Keratinocyte (primary cell): ENCODE measurements around the gene IGFBP7. TPM values are rescaled to one million over a fixed set of nuclear protein-coding genes. Genes with fewer than 3 reads are reported as not detected.

ENCODE experiments used
- DNase-seq: peaks from one replicate; pipeline ENCODE4 v3.0.0-alpha.2; 2011; ENCODE audit warnings: low read depth, missing footprints, low spot score
- FAIRE-seq: peaks from 2 replicates; lab custom pipeline; 2011; peaks lifted over from hg19 to GRCh38; lab: Jason Lieb, UNC
- H2AFZ ChIP-seq: 2 replicates; pipeline ENCODE4 v1.6.0; 2012; ENCODE audit warnings: low read length, control low read depth, inconsistent platforms; ENCODE audit not compliant: control insufficient read depth
- H3K27ac ChIP-seq: 2 replicates; pipeline ENCODE4 v1.5.1; 2011; ENCODE audit warnings: low read length; ENCODE audit not compliant: control insufficient read depth, insufficient read depth
- H3K27me3 ChIP-seq: 3 replicates; pipeline ENCODE4 v1.6.0; 2011; ENCODE audit warnings: low read length; ENCODE audit not compliant: control insufficient read depth, insufficient read depth; ENCODE audit errors: extremely low read depth
- H3K36me3 ChIP-seq, 2 experiments: 2 replicates in 1 of 2; 3 replicates in 1 of 2; pipeline ENCODE4 v1.5.1; 2011; ENCODE audit warnings: low read length in 2 of 2, mild to moderate bottlenecking in 1 of 2; ENCODE audit not compliant: control insufficient read depth in 2 of 2, insufficient read depth in 2 of 2; ENCODE audit errors: extremely low read depth in 1 of 2
- H3K4me1 ChIP-seq: 3 replicates; pipeline ENCODE4 v1.5.1; 2011; ENCODE audit warnings: low read length; ENCODE audit not compliant: control insufficient read depth, insufficient read depth; ENCODE audit errors: extremely low read depth
- H3K4me2 ChIP-seq: 3 replicates; pipeline ENCODE4 v1.6.0; 2011; ENCODE audit warnings: low read depth, low read length; ENCODE audit not compliant: control insufficient read depth, insufficient read depth; ENCODE audit errors: extremely low read depth
- H3K4me3 ChIP-seq, 3 experiments: fragments of 200-600 bp in 1 of 3; sonication (generic) in 1 of 3; 2 replicates in 2 of 3; 3 replicates in 1 of 3; pipeline ENCODE4 v1.5.1; 2011 to 2016; ENCODE audit warnings: low read length in 3 of 3, mild to moderate bottlenecking in 3 of 3, control low read depth in 2 of 3, inconsistent platforms in 1 of 3, low read depth in 1 of 3, mixed read lengths in 1 of 3, mixed run types in 1 of 3, moderate library complexity in 1 of 3; ENCODE audit not compliant: control insufficient read depth in 2 of 3, insufficient read depth in 2 of 3; ENCODE audit errors: extremely low read depth in 1 of 3
- H3K79me2 ChIP-seq: 2 replicates; pipeline ENCODE4 v1.6.0; 2012; ENCODE audit warnings: low read length; ENCODE audit not compliant: control insufficient read depth, insufficient read depth
- H3K9ac ChIP-seq: 3 replicates; pipeline ENCODE4 v1.6.0; 2011; ENCODE audit warnings: low read length; ENCODE audit not compliant: control insufficient read depth, insufficient read depth; ENCODE audit errors: extremely low read depth
- H3K9me1 ChIP-seq: 3 replicates; pipeline ENCODE4 v1.6.0; 2011; ENCODE audit warnings: low read length; ENCODE audit not compliant: control insufficient read depth, insufficient read depth; ENCODE audit errors: extremely low read depth
- H3K9me3 ChIP-seq: 2 replicates; pipeline ENCODE4 v1.5.1; 2012; ENCODE audit warnings: low read depth, low read length; ENCODE audit not compliant: control insufficient read depth
- H4K20me1 ChIP-seq: 3 replicates; pipeline ENCODE4 v1.6.0; 2011; ENCODE audit warnings: low read length; ENCODE audit not compliant: control insufficient read depth, insufficient read depth; ENCODE audit errors: extremely low read depth
- EZH2 ChIP-seq: IDR thresholded peaks from one replicate; pipeline ENCODE4 v1.6.1; 2012; ENCODE audit warnings: inconsistent platforms, mild to moderate bottlenecking, low read length, moderate library complexity
- dilution Hi-C: fragments of 300-500 bp; cut with MboI; formaldehyde crosslinking; loops from one replicate; pipeline ENCODE4 v1.7.0; 2020; ENCODE audit warnings: low sequenced_read_pairs; ENCODE audit not compliant: extremely low pct_ligation_motif_present
- polyA plus RNA-seq, 5 experiments: library from polyadenylated mRNA; depleted of rRNA in 3 of 5; stranded (reverse) in 3 of 5; stranded (forward) in 1 of 5; unstranded in 1 of 5; fragments of >200 nt; gene quantifications; 1 replicate in 1 of 5; 2 replicates in 3 of 5; 3 replicates in 1 of 5; pipeline versions ENCODE4 v1.2.1 to v1.2.3, GENCODE V29; 2011 to 2012; ENCODE audit warnings: missing spikeins in 2 of 5, low read depth in 1 of 5, low replicate concordance in 1 of 5
- TF ChIP-seq, protein P1 (sequence below), 3 experiments: IDR thresholded peaks in 1 of 3; conservative IDR thresholded peaks in 1 of 3; optimal IDR thresholded peaks in 1 of 3; 2 replicates in 2 of 3; 3 replicates in 1 of 3; pipeline versions ENCODE3 to v1.5.1; 2011; ENCODE audit warnings: low read length in 3 of 3, mild to moderate bottlenecking in 3 of 3, moderate library complexity in 2 of 3, control low read depth in 1 of 3, inconsistent platforms in 1 of 3; ENCODE audit not compliant: insufficient read depth in 2 of 3; ENCODE audit errors: extremely low read depth in 1 of 3

Gene IGFBP7
- polyA plus RNA-seq, 1 donor (not counting 4 experiments of a cell fraction or from before 2014, with no cell fraction given), result 413 TPM

DNA sequence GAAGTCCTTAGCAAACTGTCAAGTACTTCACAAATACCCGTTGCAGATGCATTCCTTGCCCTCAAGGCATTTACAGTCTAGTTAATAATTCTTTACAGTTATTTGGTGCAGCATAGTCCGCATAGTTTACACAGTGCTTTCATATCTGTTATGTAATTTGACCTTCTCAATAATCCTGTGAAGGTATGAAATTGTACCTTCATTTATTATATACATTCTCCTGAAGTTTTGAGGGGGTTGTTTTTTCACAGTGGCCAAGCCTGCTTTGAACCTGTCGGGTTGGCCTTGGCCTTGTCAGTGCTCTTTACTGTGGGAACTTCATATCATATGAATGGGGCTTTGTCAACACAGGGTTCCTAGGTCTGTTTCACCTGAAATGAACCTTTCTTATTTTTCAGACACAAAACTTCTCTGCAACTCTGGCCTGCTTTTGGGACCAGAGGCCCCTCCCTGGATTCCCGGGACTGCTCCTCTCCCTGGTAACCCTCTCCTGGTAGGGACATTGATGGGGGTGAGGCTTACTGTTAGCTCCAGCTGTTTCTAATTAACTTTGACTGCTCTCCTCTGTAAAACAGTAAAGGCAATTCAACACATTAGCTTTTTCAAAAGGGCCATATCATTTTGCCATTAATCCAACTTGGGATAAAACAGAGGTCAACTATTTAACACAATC lies 9.1 kb downstream of the IGFBP7 start:
- peaks cover 21% of the 10 kb centered on the region for H3K4me1 ChIP-seq
- no peaks in the 10 kb centered on the region for H3K9me3 ChIP-seq
- H3K9ac ChIP-seq, result no peak overlapping the region
- FAIRE-seq, result peak; percentile 29
- TF ChIP-seq, protein P1, sequence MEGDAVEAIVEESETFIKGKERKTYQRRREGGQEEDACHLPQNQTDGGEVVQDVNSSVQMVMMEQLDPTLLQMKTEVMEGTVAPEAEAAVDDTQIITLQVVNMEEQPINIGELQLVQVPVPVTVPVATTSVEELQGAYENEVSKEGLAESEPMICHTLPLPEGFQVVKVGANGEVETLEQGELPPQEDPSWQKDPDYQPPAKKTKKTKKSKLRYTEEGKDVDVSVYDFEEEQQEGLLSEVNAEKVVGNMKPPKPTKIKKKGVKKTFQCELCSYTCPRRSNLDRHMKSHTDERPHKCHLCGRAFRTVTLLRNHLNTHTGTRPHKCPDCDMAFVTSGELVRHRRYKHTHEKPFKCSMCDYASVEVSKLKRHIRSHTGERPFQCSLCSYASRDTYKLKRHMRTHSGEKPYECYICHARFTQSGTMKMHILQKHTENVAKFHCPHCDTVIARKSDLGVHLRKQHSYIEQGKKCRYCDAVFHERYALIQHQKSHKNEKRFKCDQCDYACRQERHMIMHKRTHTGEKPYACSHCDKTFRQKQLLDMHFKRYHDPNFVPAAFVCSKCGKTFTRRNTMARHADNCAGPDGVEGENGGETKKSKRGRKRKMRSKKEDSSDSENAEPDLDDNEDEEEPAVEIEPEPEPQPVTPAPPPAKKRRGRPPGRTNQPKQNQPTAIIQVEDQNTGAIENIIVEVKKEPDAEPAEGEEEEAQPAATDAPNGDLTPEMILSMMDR (optimal IDR thresholded peaks at IDR 0.05 in 1 of 3, IDR thresholded peaks at IDR 0.05 in 1 of 3, conservative IDR thresholded peaks at IDR 0.05 in 1 of 3; ENCODE audit: extremely low read depth in 1 of 3, insufficient read depth in 2 of 3, low read length in 3 of 3), result no peak
- peaks cover 3% of the 10 kb centered on the region in 2 experiments for H3K36me3 ChIP-seq
- no peak overlapping the region for H3K4me2 ChIP-seq
- dilution Hi-C loops, result no loop called here
- no peak overlapping the region for H2AFZ ChIP-seq
- H4K20me1 ChIP-seq, result no peaks in the 10 kb centered on the region
- H3K27ac ChIP-seq, result no peak overlapping the region
- H3K9me1 ChIP-seq, result no peaks in the 10 kb centered on the region
- no peak for DNase-seq
- H3K27me3 ChIP-seq, result no peaks in the 10 kb centered on the region
- no peak overlapping the region for H3K4me3 ChIP-seq
- peaks cover 77% of the 10 kb centered on the region for H3K79me2 ChIP-seq

DNA sequence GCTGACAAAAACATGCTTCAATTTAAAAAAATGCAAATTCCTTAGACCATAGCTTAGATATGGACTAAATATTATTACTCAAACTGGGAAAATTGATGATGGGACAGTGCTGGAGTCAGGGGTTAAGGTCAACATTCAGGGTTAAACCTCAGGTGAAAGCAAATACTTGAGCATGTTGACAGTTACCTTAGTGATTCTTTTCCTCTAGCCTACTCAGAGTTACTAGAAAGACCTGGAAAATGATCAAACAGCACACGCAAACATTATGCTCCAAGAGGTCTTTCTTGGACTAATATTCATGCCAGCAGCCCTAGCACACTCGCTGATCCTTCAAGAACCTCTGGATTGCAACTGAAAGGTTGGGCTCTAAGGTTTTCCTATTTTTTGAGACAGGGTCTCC lies 10.8 kb downstream of the IGFBP7 start:
- Histone ChIP-seq H3K9ac (no peak overlapping the region), H3K27me3 (no peaks in the 10 kb centered on the region), H3K4me3 (no peak overlapping the region), H3K9me3 (no peaks in the 10 kb centered on the region), H3K27ac (no peak overlapping the region), H3K9me1 (no peaks in the 10 kb centered on the region), H2AFZ (no peak overlapping the region), H4K20me1 (no peaks in the 10 kb centered on the region), H3K4me2 (no peak overlapping the region), H3K36me3 (peaks cover 3% of the 10 kb centered on the region in 2 experiments), H3K4me1 (peaks cover 24% of the 10 kb centered on the region), H3K79me2 (peaks cover 79% of the 10 kb centered on the region)
- TF ChIP-seq, protein P1 (optimal IDR thresholded peaks at IDR 0.05 in 1 of 3, IDR thresholded peaks at IDR 0.05 in 1 of 3, conservative IDR thresholded peaks at IDR 0.05 in 1 of 3; ENCODE audit: extremely low read depth in 1 of 3, insufficient read depth in 2 of 3, low read length in 3 of 3), result no peak
- TF ChIP-seq EZH2, result no peak
- DNase-seq (no peak), FAIRE-seq (no peak)
- dilution Hi-C loops, result no loop called here
